ENCODE results near the gene CACNG4. TPM values are rescaled to one million over a fixed set of nuclear protein-coding genes. Genes with fewer than 3 reads are reported as not detected.
A peak's percentile ranks its signal among the peaks of the same experiment; 100 is the strongest.

The CACNG4 gene
- total RNA-seq, 4 donors from 2014 or later: 0.56 to 2.2 (median 1.1) TPM; not detected in 1

GRCh38 chr17:66942451-66943264 is 21.8 kb upstream of the CACNG4 start:
- ATAC-seq (ENCODE audit: low FRiP score): no peak
- TF ChIP-seq CTCF (IDR thresholded peaks at IDR 0.05): no peak
- no peak for DNase-seq (ENCODE audit: low spot score)

GRCh38 chr17:66943484-66943883 is 21.0 kb upstream of the CACNG4 start:
- DNase-seq (ENCODE audit: low spot score): no peak
- no peak for TF ChIP-seq CTCF (IDR thresholded peaks at IDR 0.05)
- ATAC-seq (ENCODE audit: low FRiP score): no peak

- ATAC-seq (ENCODE audit: low FRiP score) (peak; percentile 71), DNase-seq (ENCODE audit: low spot score) (no peak)
- TF ChIP-seq CTCF (IDR thresholded peaks at IDR 0.05): no peak
Observed at GRCh38 chr17:66944351-66945146, 20.0 kb upstream of the CACNG4 start.

GRCh38 chr17:66945147-66945835 is 19.2 kb upstream of the CACNG4 start:
- ATAC-seq (ENCODE audit: low FRiP score): peak; percentile 51
- peak; percentile 30 for DNase-seq (ENCODE audit: low spot score)
- TF ChIP-seq CTCF (IDR thresholded peaks at IDR 0.05): no peak

- DNase-seq (ENCODE audit: low spot score): no peak
- ATAC-seq (ENCODE audit: low FRiP score): no peak
- no peak for TF ChIP-seq CTCF (IDR thresholded peaks at IDR 0.05)
Observed at GRCh38 chr17:66946251-66946650, 18.3 kb upstream of the CACNG4 start.

GRCh38 chr17:66947311-66947710 is 17.2 kb upstream of the CACNG4 start:
- DNase-seq (ENCODE audit: low spot score) (no peak), ATAC-seq (ENCODE audit: low FRiP score) (no peak)
- TF ChIP-seq CTCF (IDR thresholded peaks at IDR 0.05): no peak
